SU-DHL-6 (cell line): ENCODE data around the gene CIAO2B.

Experiments
- H2AFZ ChIP-seq: fragments of 200-600 bp; sonication (generic); 2 replicates; pipeline ENCODE4 v1.6.1; 2014; ENCODE audit warnings: low read depth, mild to moderate bottlenecking, moderate library complexity, mixed read lengths, antibody characterized with exemption, low read length; ENCODE audit not compliant: severe bottlenecking
- H3F3A ChIP-seq: fragments of 200-600 bp; shearing (Covaris generic); 2 replicates; pipeline ENCODE4 v1.6.0; 2016; ENCODE audit warnings: antibody characterized with exemption, mild to moderate bottlenecking; ENCODE audit not compliant: insufficient read depth
- H3K27ac ChIP-seq: fragments of 200-600 bp; sonication (generic); 2 replicates; pipeline ENCODE4 v1.5.1; 2016; ENCODE audit warnings: low read depth, mild to moderate bottlenecking, low read length, moderate library complexity, mixed read lengths
- H3K27me3 ChIP-seq: fragments of 200-600 bp; sonication (generic), shearing (Covaris generic); 2 replicates; pipeline ENCODE4 v1.6.0; 2014; ENCODE audit warnings: mild to moderate bottlenecking, low read length
- H3K36me3 ChIP-seq: fragments of 200-600 bp; sonication (generic); 2 replicates; pipeline ENCODE4 v1.6.1; 2014; ENCODE audit warnings: mild to moderate bottlenecking, low read length, mixed read lengths
- H3K4me2 ChIP-seq: fragments of 300-600, 200-600 bp; shearing (Covaris generic), sonication (generic); 2 replicates; pipeline ENCODE4 v1.6.0; 2014; ENCODE audit warnings: low read length, low read depth, mild to moderate bottlenecking; ENCODE audit not compliant: poor library complexity, severe bottlenecking
- H3K4me3 ChIP-seq: fragments of 200-600 bp; sonication (generic); 2 replicates; pipeline ENCODE4 v1.5.1; 2014; ENCODE audit warnings: antibody characterized with exemption, low read length, mild to moderate bottlenecking, mixed read lengths; ENCODE audit not compliant: insufficient read depth, poor library complexity, severe bottlenecking
- H3K79me2 ChIP-seq: fragments of 200-600 bp; sonication (generic); 2 replicates; pipeline ENCODE4 v1.6.1; 2014; ENCODE audit warnings: mild to moderate bottlenecking, low read length, moderate library complexity; ENCODE audit not compliant: insufficient read depth
- H3K9ac ChIP-seq: fragments of 200-600 bp; sonication (generic); 2 replicates; pipeline ENCODE4 v1.7.0; 2014; ENCODE audit warnings: mild to moderate bottlenecking, low read length
- H3K9me2 ChIP-seq: fragments of 200-600 bp; sonication (generic); replicated peaks from 2 replicates; pipeline ENCODE4 v1.6.1; 2014; ENCODE audit warnings: low read length; ENCODE audit not compliant: insufficient read depth
- H3K9me3 ChIP-seq: fragments of 200-600 bp; sonication (generic); 2 replicates; pipeline ENCODE4 v1.6.1; 2014; ENCODE audit warnings: low read length, mixed read lengths; ENCODE audit not compliant: insufficient read depth
- H4K20me1 ChIP-seq: fragments of 200-600 bp; sonication (generic); 2 replicates; pipeline ENCODE4 v1.6.1; 2014; ENCODE audit warnings: low read depth, mild to moderate bottlenecking, antibody characterized with exemption, low read length, moderate library complexity, mixed read lengths
- EZH2phosphoT487 ChIP-seq: fragments of 200-600 bp; sonication (generic), shearing (Covaris generic); conservative IDR thresholded peaks from 2 replicates; pipeline ENCODE4 v1.6.1; 2018; ENCODE audit warnings: mild to moderate bottlenecking, antibody characterized with exemption, low read length, moderate library complexity, mixed read lengths
- TF ChIP-seq, protein P1 (sequence below): fragments of 200-600 bp; sonication (generic); IDR thresholded peaks from one replicate; pipeline ENCODE4 v1.5.1; 2017; ENCODE audit warnings: antibody characterized with exemption, mild to moderate bottlenecking, low read length, moderate library complexity; ENCODE audit not compliant: insufficient read depth, poor library complexity, severe bottlenecking

Gene CIAO2B

DNA sequence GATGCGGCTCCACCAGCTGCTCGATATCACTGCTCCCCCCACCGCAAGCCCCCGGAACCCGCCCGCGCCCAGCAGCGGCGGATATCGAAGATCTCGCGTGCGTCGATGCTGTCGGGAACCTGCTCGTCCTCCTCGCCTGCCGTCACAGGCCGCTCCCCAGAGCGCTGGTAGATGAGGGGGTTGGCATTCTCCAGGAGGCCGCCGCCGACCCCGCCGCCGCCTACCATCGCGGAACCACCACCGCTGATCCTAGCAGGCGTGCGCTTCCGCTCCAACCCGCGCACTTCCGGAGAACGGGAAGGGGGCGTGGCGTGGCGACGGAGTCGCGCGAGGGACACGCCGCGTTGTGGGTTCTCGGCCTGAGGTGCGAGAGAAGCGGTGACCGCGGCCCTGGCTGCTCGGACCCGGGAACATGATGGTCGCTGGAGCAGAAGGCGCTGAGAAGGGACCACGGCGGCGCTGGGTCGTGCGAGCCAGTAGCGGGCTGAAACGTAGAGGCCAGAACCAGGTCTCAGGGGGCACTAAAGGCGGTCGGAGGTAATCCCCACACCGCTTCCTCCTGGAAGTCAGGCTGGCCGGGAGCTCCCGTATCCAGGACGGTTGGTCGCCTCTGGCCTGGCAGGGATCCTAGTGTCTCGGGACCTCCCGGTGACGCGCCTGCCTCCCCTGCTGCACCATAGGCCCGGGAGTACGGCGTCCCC, at the start of gene CIAO2B:
Gene CIAO2B, minus strand, starts transcription at position 265 of the 701 bp plus-strand sequence. Its CDS starts 38 bp downstream, at position 227.
- Histone ChIP-seq H3K9me3 (no peaks in the 10 kb centered on the region), H3K9me2 (no peaks in the 10 kb centered on the region), H3K4me3 (peak within 1 kb of the TSS; percentile 79), H3F3A (0 out of 2 replicates have a peak, but pooled peaks cover 3% of the 10 kb centered on the region), H3K36me3 (no peaks in the 10 kb centered on the region), H3K9ac (peak within 1 kb of the TSS; percentile 83), H3K27ac (peak within 1 kb of the TSS; percentile 27), H3K79me2 (peaks cover 12% of the 10 kb centered on the region), H2AFZ (peak within 1 kb of the TSS; percentile 76), H4K20me1 (no peaks in the 10 kb centered on the region), H3K4me2 (peak within 1 kb of the TSS; percentile 64), H3K27me3 (no peaks in the 10 kb centered on the region)
- TF ChIP-seq, protein P1, sequence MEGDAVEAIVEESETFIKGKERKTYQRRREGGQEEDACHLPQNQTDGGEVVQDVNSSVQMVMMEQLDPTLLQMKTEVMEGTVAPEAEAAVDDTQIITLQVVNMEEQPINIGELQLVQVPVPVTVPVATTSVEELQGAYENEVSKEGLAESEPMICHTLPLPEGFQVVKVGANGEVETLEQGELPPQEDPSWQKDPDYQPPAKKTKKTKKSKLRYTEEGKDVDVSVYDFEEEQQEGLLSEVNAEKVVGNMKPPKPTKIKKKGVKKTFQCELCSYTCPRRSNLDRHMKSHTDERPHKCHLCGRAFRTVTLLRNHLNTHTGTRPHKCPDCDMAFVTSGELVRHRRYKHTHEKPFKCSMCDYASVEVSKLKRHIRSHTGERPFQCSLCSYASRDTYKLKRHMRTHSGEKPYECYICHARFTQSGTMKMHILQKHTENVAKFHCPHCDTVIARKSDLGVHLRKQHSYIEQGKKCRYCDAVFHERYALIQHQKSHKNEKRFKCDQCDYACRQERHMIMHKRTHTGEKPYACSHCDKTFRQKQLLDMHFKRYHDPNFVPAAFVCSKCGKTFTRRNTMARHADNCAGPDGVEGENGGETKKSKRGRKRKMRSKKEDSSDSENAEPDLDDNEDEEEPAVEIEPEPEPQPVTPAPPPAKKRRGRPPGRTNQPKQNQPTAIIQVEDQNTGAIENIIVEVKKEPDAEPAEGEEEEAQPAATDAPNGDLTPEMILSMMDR: no peak
- no peak for TF ChIP-seq EZH2phosphoT487

DNA sequence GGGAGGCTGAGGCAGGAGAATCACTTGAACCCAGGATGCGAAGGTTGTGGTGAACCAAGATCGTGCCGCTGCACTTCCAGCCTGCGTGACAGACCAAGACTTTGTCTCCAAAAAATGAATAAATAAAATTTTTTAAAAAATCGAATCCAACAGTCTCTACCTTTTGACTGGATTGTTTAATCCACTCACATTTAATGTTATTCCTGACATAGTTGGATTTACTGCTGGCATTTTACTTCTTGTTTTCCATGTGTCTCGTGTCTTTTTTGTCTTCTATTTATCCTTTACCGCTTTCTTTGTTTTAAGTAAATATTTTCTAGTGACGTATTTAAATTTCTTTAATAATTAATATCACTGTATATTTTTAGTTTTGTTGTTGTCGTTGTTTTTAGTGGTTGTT, 48.8 kb upstream of the CIAO2B start:
- TF ChIP-seq, protein P1: no peak
- no peak for TF ChIP-seq EZH2phosphoT487
- no peak overlapping the region for H3K4me2 ChIP-seq
- H3K9me2 ChIP-seq: no peaks in the 10 kb centered on the region
- no peaks in the 10 kb centered on the region for H3K79me2 ChIP-seq
- H2AFZ ChIP-seq: no peak overlapping the region
- H3K27me3 ChIP-seq: no peaks in the 10 kb centered on the region
- no peaks in the 10 kb centered on the region for H3K36me3 ChIP-seq
- no peaks in the 10 kb centered on the region for H3F3A ChIP-seq
- H3K27ac ChIP-seq: no peak overlapping the region
- no peak overlapping the region for H3K4me3 ChIP-seq
- H4K20me1 ChIP-seq: no peaks in the 10 kb centered on the region
- H3K9ac ChIP-seq: no peak overlapping the region
- no peaks in the 10 kb centered on the region for H3K9me3 ChIP-seq

DNA sequence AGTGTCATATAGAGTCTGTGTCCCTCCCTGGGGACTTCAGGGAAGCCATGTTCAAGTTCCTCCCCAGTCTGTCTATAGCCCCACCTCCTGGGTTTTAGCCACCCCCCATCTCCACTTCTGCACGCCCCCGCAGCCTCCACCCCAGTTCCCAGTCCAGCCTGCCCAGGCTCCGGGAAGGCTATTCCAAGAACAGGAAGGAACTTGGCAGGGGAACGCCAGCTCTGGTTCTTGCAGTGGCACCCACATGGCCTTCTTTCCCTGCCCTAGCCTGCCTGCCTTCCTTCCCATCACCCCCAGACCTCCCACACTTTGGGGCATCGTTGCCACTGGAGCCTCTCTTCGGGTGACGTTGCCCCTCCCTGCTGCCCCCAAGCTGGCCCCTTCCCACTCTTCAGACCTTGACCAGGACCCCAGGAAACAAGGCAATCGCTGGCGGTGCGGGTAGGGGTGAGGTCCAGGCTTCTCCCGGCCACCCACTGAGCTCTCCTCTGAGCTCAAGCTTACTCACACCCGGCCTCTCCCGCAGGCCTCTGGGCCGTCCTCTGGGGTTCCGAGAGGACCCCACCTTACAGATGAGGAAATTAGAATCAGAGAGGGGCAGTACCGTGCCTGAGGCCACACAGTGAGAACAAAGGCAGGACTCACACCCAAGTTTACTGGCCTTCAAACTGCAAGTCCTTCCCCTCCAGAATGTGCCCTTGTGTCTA, 45.0 kb upstream of the CIAO2B start:
- H3F3A ChIP-seq: no peaks in the 10 kb centered on the region
- H3K36me3 ChIP-seq: no peaks in the 10 kb centered on the region
- H3K9me2 ChIP-seq: no peaks in the 10 kb centered on the region
- H3K27me3 ChIP-seq: no peaks in the 10 kb centered on the region
- H3K27ac ChIP-seq: no peak overlapping the region
- H3K4me2 ChIP-seq: no peak overlapping the region
- H4K20me1 ChIP-seq: no peaks in the 10 kb centered on the region
- no peak overlapping the region for H3K9ac ChIP-seq
- no peaks in the 10 kb centered on the region for H3K79me2 ChIP-seq
- no peak overlapping the region for H3K4me3 ChIP-seq
- H3K9me3 ChIP-seq: no peaks in the 10 kb centered on the region
- no peak overlapping the region for H2AFZ ChIP-seq
- no peak for TF ChIP-seq EZH2phosphoT487
- TF ChIP-seq, protein P1: no peak
